Right forelimb (tissue), 1 donor: ENCODE data around the gene LDLRAP1.
A peak's percentile ranks its signal among the peaks of the same experiment; 100 is the strongest.
"Not testable (repeated sequence)": the region's sequence is repeated elsewhere in the genome, so short reads cannot be mapped to it uniquely, and the experiment has no call there.

Experiments used
- DNase-seq: peaks from one replicate; pipeline ENCODE4 v3.0.0-alpha.2; 2018

Gene LDLRAP1

DNA sequence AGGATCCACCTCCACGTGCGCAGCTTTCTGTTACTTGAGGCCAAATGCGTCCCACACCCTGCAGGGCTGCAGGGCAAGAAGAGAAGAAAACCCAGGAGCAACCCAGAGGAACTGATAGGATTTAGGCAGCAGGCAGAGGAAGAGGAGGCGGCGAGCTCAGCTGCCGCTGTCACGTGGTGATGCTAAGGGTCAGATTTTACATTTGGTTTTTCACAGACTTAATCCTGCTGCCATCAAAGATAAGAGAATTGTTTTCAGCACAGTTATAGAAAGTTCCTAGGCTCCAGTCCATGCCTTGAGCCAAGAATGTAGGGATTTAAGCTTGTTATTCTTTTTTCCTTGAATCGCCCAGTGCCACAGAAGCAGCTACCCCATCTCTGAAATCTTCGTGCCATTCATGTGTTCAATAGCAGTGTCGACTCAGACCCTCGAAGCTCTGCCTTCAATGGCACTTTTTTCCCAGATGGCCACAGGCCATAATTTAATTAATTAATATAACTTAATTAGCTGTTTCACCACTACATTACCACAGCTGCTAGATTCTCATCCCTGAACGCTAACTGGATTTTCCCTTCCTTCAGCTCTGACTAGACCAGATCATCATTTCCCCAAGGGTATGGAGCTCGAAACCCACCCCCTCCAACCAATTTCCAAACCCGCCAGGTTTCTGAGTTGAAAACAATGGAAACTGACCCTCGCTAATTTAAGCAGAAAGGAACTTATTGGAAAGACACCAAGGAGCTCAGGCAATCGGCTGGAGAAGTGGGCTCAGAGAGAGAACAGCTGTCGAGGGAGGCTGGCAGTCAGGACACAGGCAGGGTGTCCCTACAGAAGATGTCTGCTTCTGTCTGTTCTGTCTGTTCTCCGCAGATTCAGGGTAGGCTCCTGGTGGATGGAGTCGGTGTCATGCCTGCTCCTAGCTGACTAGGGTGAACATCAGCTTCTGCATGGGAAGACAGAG lies 36.2 kb downstream of the LDLRAP1 start:
- DNase-seq, result no peak

- DNase-seq, result no peak
Observed at GRCh38 chr1:25580927-25581326, 37.5 kb downstream of the LDLRAP1 start.

DNA sequence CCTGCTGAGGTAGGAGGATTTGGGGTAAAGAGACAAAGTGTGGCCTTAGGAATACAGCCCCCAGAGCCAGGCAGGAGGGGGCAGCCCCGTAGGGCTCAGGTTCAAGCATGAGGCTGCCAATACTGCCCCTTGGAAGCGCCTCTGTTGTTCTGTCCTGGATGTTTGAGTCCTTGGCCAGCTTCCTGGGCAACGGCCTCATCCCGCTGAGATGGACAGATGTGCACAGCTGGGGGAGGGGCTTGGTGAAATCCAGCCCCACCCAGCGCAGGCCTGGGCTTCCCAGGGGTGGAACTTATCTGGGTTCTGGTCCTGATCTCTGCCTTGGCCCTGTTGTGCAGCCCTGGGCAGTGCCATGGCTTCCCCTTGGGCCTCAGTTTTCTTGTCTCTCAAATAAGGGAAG lies 38.4 kb downstream of the LDLRAP1 start:
- DNase-seq, result no peak

DNA sequence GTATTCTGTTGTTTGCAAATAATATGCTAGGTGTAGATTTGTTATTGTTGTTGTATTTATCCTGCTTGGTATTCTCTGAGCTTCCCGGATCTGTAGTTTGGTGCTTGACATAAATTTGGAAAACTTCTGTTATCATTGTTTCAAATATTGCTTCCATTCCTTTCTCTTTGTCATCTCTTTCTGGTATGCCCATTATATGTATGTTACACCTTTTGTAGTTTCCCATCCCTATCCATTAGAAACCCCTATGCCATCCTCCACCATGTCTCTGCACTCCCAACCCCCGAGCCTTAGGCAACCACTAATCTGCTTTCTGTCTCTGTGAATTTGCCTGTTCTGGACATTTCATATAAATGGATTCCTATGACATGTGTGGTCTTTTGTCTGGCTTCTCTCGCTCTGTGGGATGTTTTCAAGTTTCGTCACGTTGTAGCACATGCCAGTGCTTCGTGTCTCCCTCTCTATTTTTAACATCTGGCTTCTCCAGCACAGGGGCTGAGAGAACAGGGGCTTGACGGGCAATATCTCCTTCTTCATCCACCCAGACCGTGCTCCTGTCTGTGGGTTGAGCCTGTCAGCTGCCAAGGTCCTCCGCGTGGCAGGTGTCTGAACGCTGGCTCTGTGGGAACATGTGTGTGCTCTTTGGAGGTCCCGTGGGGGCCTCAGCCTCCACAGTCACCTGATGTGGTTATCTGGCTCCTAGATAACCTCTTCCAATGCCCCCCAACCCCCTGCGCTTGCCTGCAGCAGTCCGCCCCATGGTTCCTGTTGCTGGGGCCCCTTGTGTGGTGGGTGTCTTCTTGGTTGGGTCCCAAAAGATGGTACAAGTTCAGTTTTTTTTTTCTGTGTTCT lies 40.3 kb downstream of the LDLRAP1 start:
- DNase-seq, result no peak

GRCh38 chr1:25586181-25586588 lies 42.8 kb downstream of the LDLRAP1 start:
- DNase-seq, result no peak

DNA sequence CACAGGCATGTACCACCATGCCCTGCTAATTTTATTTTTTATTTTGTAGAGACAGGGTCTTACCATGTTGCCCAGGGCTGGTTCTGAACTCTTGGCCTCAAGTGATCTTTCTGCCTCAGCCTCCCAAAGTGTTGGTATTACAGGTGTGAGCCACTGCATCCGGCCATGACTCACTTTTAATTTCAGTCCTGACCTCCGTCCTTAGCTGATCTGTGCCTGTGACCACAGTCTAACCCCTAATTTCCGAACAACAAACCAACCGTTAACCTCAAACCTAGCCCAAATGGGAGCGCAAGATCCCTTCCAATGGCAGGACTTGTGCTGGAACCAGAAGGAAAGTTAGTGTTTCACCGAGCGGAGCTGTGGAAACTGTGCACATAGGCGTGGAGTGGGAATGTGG lies 43.9 kb downstream of the LDLRAP1 start:
- DNase-seq, result no peak

- not testable (repeated sequence) for DNase-seq
Observed at GRCh38 chr1:25588224-25588623, 44.8 kb downstream of the LDLRAP1 start.

- DNase-seq, result not testable (repeated sequence)
Observed at GRCh38 chr1:25588786-25589185, 45.4 kb downstream of the LDLRAP1 start.

DNA sequence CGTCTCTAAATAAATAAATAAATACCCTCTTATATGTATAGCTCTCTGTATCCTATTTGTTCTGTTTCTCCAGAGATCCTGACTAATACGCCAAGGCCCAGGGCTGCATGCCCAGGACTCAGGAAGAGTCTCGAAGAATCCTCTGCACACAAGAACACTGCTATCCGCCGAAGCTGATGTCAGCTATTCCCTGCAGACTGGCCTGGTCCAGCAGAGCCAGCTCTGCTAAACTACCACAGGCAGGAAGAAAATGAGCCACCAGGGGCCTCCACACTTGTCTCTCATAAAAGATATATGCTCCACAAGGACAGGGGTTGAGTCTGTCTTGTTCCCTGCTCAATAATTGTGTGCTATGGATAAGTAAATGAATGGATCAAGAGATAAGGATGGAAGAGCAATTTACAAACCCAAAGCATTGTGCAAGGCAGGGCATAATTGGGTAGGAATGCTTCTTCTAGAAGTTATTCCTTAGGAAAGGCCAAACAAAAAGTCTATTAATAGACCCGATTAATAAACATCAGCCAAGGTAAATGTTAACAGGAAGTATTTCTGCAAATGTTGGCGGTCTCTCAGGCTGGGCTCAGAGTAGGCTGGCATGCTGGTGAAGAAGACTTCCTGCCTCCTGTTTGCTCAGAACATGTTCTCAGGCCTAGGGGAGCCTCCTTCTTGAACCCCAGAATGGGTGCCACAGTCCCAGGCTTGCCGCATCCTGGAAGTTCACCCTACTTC lies 46.9 kb downstream of the LDLRAP1 start:
- DNase-seq, result no peak

DNA sequence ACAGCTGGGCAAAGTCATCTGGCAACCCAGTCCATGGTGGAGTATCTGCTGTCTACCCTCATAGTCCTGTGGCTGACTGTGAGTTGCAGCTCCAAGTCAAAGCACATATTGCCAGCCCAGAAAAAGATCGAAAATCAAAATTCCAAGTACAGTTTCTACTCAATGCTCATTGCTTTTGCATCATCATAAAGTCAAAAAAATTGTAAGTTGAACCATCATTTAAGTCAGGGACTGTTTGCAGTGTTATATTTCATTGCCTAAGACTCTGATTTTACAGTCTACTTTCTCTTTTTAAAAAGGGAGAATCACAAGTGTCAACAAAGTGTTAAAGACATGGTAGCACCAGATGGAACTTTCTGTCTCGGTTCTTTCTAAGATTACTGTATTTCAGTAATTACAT lies 50.5 kb downstream of the LDLRAP1 start:
- DNase-seq, result no peak

- DNase-seq, result no peak
Observed at GRCh38 chr1:25594971-25595370, 51.6 kb downstream of the LDLRAP1 start.

- DNase-seq, result not testable (repeated sequence)
Observed at GRCh38 chr1:25596641-25597040, 53.2 kb downstream of the LDLRAP1 start.

- no peak for DNase-seq
Observed at GRCh38 chr1:25598879-25599278, 55.5 kb downstream of the LDLRAP1 start.

GRCh38 chr1:25599969-25600610 lies 56.7 kb downstream of the LDLRAP1 start:
- DNase-seq, result no peak

- not testable (repeated sequence) for DNase-seq
Observed at GRCh38 chr1:25600971-25601699, 57.7 kb downstream of the LDLRAP1 start.

- DNase-seq, result not testable (repeated sequence)
Observed at GRCh38 chr1:25603779-25604538, 60.6 kb downstream of the LDLRAP1 start.

GRCh38 chr1:25607123-25607522 lies 63.7 kb downstream of the LDLRAP1 start:
- no peak for DNase-seq

DNA sequence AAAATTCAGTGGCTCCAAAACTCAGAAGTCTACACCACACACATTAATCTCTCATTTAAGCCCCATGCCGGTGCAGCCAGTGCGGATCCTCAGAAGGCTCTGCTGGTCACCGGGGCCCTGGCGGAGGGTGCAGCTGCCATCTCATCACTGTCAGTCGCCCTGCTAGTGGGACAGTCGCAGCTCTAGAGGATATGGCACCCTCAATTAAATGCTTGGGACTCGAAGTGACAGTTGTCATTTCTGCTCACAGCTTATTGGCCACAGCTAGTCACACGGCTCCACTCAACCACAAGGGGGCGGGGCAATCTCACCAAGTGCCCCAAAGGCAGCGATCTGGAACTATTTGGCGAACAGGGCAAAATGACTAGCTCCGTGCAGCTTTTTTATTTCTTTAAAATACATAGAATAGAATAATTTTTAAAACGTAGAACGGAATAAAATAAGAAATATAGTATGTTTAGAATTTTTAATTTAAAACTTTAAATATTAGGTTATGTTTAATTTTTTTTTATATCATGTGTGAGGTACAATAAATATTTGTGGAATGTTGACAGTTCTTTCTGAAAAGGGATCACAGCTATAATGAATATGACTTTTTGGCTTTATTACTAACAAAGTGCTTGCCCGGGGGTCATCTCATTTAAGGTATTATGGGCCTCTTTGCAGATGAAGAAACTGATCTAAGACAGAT lies 65.2 kb downstream of the LDLRAP1 start:
- peak; percentile 86 for DNase-seq

- DNase-seq, result no peak
Observed at GRCh38 chr1:25609921-25610320, 66.5 kb downstream of the LDLRAP1 start.
